ENCODE data around the gene ADAMTS16.

ADAMTS16 gene

GRCh38 chr5:5199495-5199894 is 59.4 kb downstream of the ADAMTS16 start:
- Histone ChIP-seq H3K27me3 (ENCODE audit: insufficient read depth, low read depth) (no peaks in the 10 kb centered on the region), H3K9ac (no peak overlapping the region)

DNA sequence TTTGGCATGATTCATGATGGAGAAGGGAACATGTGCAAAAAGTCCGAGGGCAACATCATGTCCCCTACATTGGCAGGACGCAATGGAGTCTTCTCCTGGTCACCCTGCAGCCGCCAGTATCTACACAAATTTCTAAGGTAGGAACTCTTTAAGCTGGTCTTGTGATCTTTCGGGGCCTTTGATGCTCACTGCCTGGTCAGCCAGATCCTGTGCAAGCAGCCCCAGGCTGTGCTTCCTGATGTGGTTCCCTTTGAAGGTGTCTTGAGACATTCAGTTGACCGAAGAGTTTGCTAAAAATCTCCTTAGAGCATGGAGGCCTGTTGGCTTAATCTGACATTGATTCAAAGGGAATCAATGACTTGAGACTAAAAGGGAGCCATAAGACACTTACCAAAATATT is 60.0 kb downstream of the ADAMTS16 start:
- Histone ChIP-seq H3K79me2 (ENCODE audit: insufficient read depth, low read depth) (no peaks in the 10 kb centered on the region), H2AFZ (ENCODE audit: low read depth) (no peak overlapping the region), H3K4me3 (IDR thresholded peaks at IDR 0.05; ENCODE audit: insufficient read depth, low read depth, low read length) (no peak overlapping the region), H4K20me1 (ENCODE audit: insufficient read depth) (no peaks in the 10 kb centered on the region), H3K27me3 (ENCODE audit: insufficient read depth, low read depth) (no peaks in the 10 kb centered on the region), H3K4me1 (ENCODE audit: low read depth, poor library complexity, severe bottlenecking) (no peaks in the 10 kb centered on the region), H3K36me3 (ENCODE audit: insufficient read depth) (no peaks in the 10 kb centered on the region), H3K27ac (no peak overlapping the region), H3K9ac (no peak overlapping the region), H3K4me2 (no peak overlapping the region)
- no peak for TF ChIP-seq CTCF (conservative IDR thresholded peaks at IDR 0.05; ENCODE audit: low read depth, low read length)

More at GRCh38 chr5:5199495-5199894, 59.4 kb downstream of the ADAMTS16 start:
- no peak overlapping the region for H3K27ac ChIP-seq
- H3K79me2 ChIP-seq (ENCODE audit: insufficient read depth, low read depth) = no peaks in the 10 kb centered on the region
- no peak overlapping the region for H3K4me2 ChIP-seq
- no peaks in the 10 kb centered on the region for H3K4me1 ChIP-seq (ENCODE audit: low read depth, poor library complexity, severe bottlenecking)
- no peak for TF ChIP-seq CTCF (conservative IDR thresholded peaks at IDR 0.05; ENCODE audit: low read depth, low read length)
- no peaks in the 10 kb centered on the region for H3K36me3 ChIP-seq (ENCODE audit: insufficient read depth)
- no peaks in the 10 kb centered on the region for H4K20me1 ChIP-seq (ENCODE audit: insufficient read depth)
- H3K4me3 ChIP-seq (IDR thresholded peaks at IDR 0.05; ENCODE audit: insufficient read depth, low read depth, low read length) = no peak overlapping the region
- no peak overlapping the region for H2AFZ ChIP-seq (ENCODE audit: low read depth)

DNA sequence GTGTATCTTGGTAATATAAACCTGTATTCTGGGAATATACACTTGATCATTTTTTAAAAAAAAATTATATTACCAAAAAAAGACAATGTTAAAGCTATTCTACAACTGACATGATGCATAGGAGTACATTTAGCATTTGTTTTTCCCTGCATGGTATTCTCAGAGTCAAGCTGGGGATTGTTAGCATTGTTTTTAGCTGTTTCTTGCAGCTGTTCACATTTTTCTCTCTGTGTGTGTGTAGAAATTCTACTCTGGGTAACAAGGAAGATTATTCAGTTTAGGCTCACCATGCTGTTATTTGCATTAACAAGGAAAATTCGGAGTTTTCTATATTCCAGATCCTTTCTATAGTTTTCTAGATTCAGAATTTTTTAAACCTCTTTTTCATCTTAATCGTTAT is 62.2 kb downstream of the ADAMTS16 start:
- Histone ChIP-seq H3K4me3 (IDR thresholded peaks at IDR 0.05; ENCODE audit: insufficient read depth, low read depth, low read length) (no peak overlapping the region), H3K9ac (no peak overlapping the region), H3K79me2 (ENCODE audit: insufficient read depth, low read depth) (no peaks in the 10 kb centered on the region), H3K4me1 (ENCODE audit: low read depth, poor library complexity, severe bottlenecking) (no peaks in the 10 kb centered on the region), H4K20me1 (ENCODE audit: insufficient read depth) (no peaks in the 10 kb centered on the region), H3K36me3 (ENCODE audit: insufficient read depth) (no peaks in the 10 kb centered on the region), H3K27me3 (ENCODE audit: insufficient read depth, low read depth) (no peaks in the 10 kb centered on the region), H3K27ac (no peak overlapping the region), H3K4me2 (no peak overlapping the region), H2AFZ (ENCODE audit: low read depth) (no peak overlapping the region)
- no peak for TF ChIP-seq CTCF (conservative IDR thresholded peaks at IDR 0.05; ENCODE audit: low read depth, low read length)

DNA sequence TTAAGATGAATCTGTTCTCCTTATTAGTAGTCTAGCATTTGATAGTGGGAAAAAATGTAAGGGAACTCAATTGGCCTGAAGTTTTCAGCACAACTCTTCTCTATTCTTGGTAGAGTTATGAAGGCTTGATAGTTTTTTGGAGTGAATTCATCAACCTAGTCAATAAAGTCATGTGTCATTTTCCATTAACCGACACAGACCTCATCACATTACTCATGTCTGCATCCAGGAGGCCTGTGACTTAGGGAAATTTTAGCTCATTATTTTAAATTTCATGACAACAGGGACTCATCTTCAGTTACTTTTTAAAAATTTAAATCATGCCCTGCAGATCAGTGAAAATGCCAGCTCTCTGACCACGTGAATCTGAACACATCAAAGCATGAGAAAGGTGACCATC is 63.3 kb downstream of the ADAMTS16 start:
- H3K9ac ChIP-seq = no peak overlapping the region
- H3K27ac ChIP-seq = no peak overlapping the region
- H2AFZ ChIP-seq (ENCODE audit: low read depth) = no peak overlapping the region
- no peaks in the 10 kb centered on the region for H4K20me1 ChIP-seq (ENCODE audit: insufficient read depth)
- H3K27me3 ChIP-seq (ENCODE audit: insufficient read depth, low read depth) = no peaks in the 10 kb centered on the region
- H3K79me2 ChIP-seq (ENCODE audit: insufficient read depth, low read depth) = no peaks in the 10 kb centered on the region
- no peaks in the 10 kb centered on the region for H3K36me3 ChIP-seq (ENCODE audit: insufficient read depth)
- no peaks in the 10 kb centered on the region for H3K4me1 ChIP-seq (ENCODE audit: low read depth, poor library complexity, severe bottlenecking)
- H3K4me3 ChIP-seq (IDR thresholded peaks at IDR 0.05; ENCODE audit: insufficient read depth, low read depth, low read length) = no peak overlapping the region
- no peak for TF ChIP-seq CTCF (conservative IDR thresholded peaks at IDR 0.05; ENCODE audit: low read depth, low read length)
- no peak overlapping the region for H3K4me2 ChIP-seq

Data from KMS-11 (cell line).